NCI-H1436 (cell line): ENCODE results near the gene IRAK3.
A peak's percentile ranks its signal among the peaks of the same experiment; 100 is the strongest.

Experiments used
- DNase-seq: peaks from one replicate; lab custom pipeline; 2025; lab: John Stamatoyannopoulos, UW

The IRAK3 gene

GRCh38 chr12:66188584-66189485 is at the start of gene IRAK3:
Gene IRAK3 (plus strand): TSS chr12:66189214. CDS start chr12:66189300, 86 bp downstream.
- no peak for DNase-seq

GRCh38 chr12:66139328-66139727 is 49.7 kb upstream of the IRAK3 start:
- DNase-seq, result no peak

- no peak for DNase-seq
Observed at GRCh38 chr12:66140731-66141130, 48.3 kb upstream of the IRAK3 start.

- no peak for DNase-seq
Observed at GRCh38 chr12:66141299-66141698, 47.7 kb upstream of the IRAK3 start.

- no peak for DNase-seq
Observed at GRCh38 chr12:66142826-66143225, 46.2 kb upstream of the IRAK3 start.

- no peak for DNase-seq
Observed at GRCh38 chr12:66143868-66144267, 45.1 kb upstream of the IRAK3 start.

DNA sequence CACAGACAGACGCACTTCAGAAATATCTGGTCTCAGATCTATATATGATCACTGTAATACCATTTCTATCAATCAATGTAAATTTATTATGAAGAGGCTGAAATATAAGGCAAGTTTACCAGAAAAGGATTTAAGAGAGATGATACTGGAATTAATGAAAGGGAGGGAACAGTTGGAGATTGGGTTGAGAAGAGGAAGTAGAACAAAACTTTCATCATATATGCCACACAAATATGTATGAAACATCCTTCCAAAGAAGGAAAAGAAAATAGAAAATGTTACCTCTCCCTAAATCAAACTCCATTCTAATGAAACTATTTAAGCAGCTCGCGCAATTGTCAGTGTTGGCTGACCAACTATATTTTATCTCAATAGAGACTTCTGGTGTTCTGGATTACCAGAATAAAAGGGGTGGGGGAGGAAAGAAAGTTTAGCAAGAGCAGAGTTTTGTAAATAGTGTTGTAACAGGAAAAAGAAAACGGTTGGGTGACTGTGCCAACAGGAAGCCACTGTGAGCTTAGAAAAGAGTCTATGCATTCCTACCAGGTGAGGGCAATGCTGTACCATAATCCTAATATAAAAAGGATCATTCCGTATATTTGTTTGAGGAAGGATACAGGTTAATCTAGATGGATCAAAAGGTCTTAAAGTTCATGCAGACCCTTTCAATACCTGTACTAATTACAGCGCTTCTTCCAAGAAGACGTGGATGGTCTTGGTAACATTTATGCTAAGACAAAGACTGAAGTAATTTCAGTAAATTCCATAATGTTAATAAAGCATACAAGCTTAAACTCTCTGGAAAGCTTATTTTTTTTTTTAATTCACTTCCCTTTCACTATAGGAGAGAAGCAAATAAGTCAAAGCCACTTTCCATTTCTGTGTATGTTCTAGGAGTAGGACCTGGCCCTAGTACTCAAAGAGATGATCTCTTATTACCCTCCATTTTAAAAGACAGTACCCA is 43.9 kb upstream of the IRAK3 start:
- DNase-seq, result peak; percentile 2

- no peak for DNase-seq
Observed at GRCh38 chr12:66149702-66150398, 39.2 kb upstream of the IRAK3 start.

GRCh38 chr12:66152732-66153131 is 36.3 kb upstream of the IRAK3 start:
- no peak for DNase-seq

- no peak for DNase-seq
Observed at GRCh38 chr12:66154776-66155175, 34.2 kb upstream of the IRAK3 start.

GRCh38 chr12:66156654-66157053 is 32.4 kb upstream of the IRAK3 start:
- no peak for DNase-seq

DNA sequence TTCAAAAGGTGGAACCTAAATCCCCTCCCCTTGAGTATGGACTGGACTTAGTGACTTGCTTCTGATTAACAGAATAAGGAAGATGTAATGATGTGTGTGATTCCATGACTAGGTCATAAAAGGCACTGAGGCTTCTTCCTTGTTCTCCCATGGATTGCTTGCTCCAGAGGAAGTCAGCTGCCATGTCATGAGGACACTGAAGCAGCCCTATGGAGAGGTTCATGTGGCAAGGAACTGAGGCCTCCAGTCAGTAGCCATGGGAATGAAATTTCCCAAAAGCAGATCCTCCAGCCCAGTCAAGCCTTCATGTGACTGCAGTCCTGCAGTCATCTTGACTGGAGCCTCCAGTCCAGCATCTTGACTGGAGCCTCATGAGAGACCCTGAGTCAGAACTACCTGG is 29.9 kb upstream of the IRAK3 start:
- DNase-seq, result no peak

DNA sequence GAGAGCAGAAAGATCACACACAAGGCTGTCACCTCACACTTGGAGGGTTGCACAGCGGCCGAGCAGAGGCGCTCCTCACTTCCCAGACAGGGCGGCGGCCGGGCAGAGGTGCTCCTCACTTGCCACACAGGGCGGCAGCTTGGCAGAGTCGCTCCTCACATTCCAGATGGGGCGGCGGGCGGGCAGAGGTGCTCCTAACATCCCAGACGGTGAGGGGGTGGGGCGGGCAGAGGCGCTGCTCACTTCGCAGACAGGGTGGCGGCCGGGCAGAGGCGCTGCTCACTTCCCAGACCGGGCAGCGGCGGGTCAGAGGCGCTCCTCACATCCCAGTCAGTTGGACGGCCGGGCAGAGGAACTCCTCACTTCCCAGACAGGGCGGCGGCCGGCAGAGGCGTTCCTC is 28.3 kb upstream of the IRAK3 start:
- DNase-seq, result no peak

- DNase-seq, result no peak
Observed at GRCh38 chr12:66162701-66163100, 26.3 kb upstream of the IRAK3 start.

DNA sequence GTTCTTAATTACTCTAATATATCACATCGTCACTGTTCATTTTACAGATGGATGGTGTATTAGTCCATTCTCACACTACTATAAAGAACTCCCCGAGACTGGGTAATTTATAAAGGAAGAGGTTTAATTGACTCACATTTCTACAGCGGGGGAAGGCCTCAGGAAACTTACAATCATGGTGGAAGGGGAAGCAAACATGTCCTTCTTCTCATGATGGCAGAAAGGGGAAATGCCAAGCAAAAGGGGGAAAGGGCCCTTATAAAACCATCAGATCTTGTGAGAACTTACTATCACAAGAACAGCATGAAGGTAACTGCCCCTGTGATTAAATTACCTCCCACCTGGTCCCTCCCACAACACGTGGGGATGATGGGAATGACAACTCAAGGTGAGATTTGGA is 25.7 kb upstream of the IRAK3 start:
- DNase-seq, result no peak

DNA sequence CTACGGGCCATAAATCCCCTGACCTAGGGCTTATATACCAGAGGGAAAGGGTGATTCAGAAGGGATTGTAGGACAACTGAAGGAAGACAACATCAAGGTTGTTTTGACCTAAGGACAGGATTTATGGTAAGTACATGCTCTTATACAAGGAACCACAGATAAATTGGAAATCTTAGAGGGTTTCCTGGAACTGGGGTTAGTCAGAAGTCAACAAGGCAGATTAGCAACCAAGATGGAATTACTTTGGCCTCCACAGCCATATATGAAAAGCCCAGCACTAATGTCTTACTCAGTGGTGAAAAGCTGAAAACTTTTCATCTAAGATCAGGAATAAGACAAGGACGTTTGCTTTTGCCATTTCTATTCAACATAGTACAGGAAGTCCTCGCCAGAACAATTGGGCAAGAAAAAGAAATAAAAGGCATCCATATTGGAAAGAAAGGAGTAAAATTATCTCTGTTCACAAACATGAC is 24.6 kb upstream of the IRAK3 start:
- no peak for DNase-seq

DNA sequence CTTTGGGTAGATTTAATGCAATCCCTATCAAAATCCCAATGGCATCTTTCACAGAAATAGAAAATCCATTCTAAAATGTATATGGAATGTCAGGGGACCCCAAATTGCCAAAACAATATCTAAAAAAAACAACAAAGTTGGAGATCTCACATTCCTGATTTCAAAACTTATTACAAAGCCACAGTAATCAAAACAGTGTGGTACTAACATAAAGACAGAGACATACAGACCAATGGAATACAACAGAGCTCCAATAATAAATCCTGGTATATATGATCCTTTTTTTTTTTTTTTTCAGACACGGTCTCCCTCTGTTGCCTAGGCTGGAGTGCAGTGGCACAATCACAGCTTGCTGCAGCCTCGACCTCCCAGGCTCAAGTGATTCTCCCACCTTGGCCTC is 23.9 kb upstream of the IRAK3 start:
- DNase-seq, result no peak

- no peak for DNase-seq
Observed at GRCh38 chr12:66166561-66166960, 22.5 kb upstream of the IRAK3 start.

GRCh38 chr12:66168410-66168809 is 20.6 kb upstream of the IRAK3 start:
- DNase-seq, result no peak

DNA sequence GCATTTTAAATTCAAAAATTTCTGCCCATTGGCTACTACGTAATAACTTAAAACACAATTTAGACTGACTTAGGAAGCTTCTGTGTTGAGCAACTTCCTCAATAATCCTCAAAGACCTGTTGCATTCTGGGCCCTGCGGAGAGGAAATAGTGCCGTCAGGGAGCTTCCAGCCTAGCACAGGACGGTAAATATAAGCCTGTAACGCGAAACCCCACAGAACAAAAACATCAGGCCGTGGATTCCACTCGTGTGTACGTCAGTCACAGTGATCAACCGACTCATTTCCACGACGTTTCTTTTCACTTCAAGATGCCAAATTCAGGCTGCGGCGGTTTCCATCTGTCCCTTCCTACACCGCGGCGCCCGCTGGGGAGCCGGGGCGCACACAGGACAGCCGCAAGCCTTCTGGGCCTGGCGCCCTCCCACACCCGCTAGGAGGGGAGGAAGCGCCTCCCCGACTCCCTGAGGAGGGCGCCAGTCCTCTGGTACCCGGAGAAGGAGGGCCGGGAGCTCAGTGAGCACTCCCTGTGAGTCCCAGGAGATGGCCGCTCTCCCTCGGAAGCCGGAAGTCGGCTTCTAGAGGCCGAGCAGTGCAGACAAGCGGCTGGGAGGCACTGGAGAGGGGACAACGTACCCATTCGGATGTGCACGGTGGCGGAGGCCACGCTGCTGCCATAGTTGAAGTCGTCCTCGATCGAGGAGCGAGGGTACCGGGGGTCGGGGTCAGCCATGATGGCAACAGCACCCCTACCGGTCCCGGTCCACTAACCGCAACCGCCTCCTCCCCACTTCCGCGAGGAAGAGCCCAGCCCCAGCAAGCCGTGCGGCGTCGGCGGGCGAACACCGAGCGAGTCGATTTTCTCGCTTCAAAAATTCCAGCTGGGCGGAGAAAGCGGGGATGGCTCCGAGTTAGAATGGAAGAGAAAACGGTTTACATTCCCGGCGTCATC is 19.5 kb upstream of the IRAK3 start, which contains the start of gene TMBIM4:
TMBIM4 (minus strand) TSS at position 776 of the 950 bp plus-strand sequence; CDS start at position 731, 45 bp downstream.
- peak; percentile 89 for DNase-seq

DNA sequence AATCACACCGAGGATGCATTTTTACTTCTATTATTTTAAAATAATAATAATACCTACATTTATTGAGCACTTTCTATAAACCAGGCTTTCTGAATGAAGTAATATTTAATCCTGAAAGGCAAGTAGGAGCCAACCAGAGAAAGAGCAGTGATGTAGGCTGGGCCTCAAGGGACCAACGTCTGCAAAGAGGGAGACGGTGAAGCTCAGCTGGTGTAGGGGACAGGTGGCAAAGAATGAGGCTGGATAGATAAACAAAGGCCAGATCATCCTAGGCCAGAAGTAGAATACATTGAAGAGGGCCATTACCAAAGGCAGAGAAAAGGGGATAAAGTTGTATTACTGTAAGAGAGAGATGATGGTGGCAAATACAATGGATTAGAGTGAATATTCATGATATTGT is 18.4 kb upstream of the IRAK3 start:
- DNase-seq, result no peak
